Liver (tissue), 9 donors: Measurements from ENCODE around the gene PIERCE2. TPM values are rescaled to one million over a fixed set of nuclear protein-coding genes. Genes with fewer than 3 reads are reported as not detected.
A peak's percentile ranks its signal among the peaks of the same experiment; 100 is the strongest.
"Not testable (repeated sequence)": the region's sequence is repeated elsewhere in the genome, so short reads cannot be mapped to it uniquely, and the experiment has no call there.

Experiments
- DNase-seq: peaks from one replicate; pipeline ENCODE4 v3.0.0-alpha.2; 2017; ENCODE audit warnings: low spot score
- H3K27ac ChIP-seq, 2 donors: one replicate each; pipeline ENCODE4 v1.7.0; 2013; ENCODE audit warnings: inconsistent platforms in 2 of 2, low read length in 2 of 2, control low read depth in 1 of 2, low read depth in 1 of 2, mild to moderate bottlenecking in 1 of 2
- H3K27me3 ChIP-seq, 4 donors: one replicate each; pipeline versions ENCODE4 v1.6.1 to v1.7.0; 2013; ENCODE audit warnings: low read length in 3 of 4, inconsistent platforms in 1 of 4, mild to moderate bottlenecking in 1 of 4, moderate library complexity in 1 of 4; ENCODE audit not compliant: control insufficient read depth in 4 of 4, insufficient read depth in 4 of 4
- H3K36me3 ChIP-seq, 4 donors: one replicate each; pipeline versions ENCODE4 v1.6.1 to v1.7.0; 2013; ENCODE audit warnings: low read length in 3 of 4, mild to moderate bottlenecking in 3 of 4, low read depth in 1 of 4, moderate library complexity in 1 of 4; ENCODE audit not compliant: control insufficient read depth in 4 of 4, insufficient read depth in 3 of 4
- H3K4me1 ChIP-seq, 4 donors: one replicate each; pipeline versions ENCODE4 v1.6.1 to v1.7.0; 2013; ENCODE audit warnings: low read length in 3 of 4, mild to moderate bottlenecking in 3 of 4, moderate library complexity in 1 of 4; ENCODE audit not compliant: control insufficient read depth in 4 of 4, insufficient read depth in 4 of 4
- H3K4me3 ChIP-seq, 3 donors: one replicate each; pipeline versions ENCODE4 v1.6.1 to v1.7.0; 2013; ENCODE audit warnings: low read length in 3 of 3, control low read depth in 1 of 3, low read depth in 1 of 3, mild to moderate bottlenecking in 1 of 3
- H3K9ac ChIP-seq, 2 donors: one replicate each; pipeline ENCODE4 v1.7.0; 2013; ENCODE audit warnings: low read length in 2 of 2, mild to moderate bottlenecking in 2 of 2, moderate library complexity in 2 of 2, control low read depth in 1 of 2, low read depth in 1 of 2
- H3K9me3 ChIP-seq, 4 donors: one replicate each; pipeline versions ENCODE4 v1.6.1 to v1.7.0; 2013; ENCODE audit warnings: low read length in 3 of 4; ENCODE audit not compliant: control insufficient read depth in 4 of 4
- CTCF ChIP-seq: fragments of 150-350 bp; IDR thresholded peaks from 2 replicates; pipeline ENCODE4 v1.5.1; 2017; ENCODE audit warnings: improper control_type of control experiment, low read depth, low read length; ENCODE audit not compliant: missing input control
- EGR1 ChIP-seq, 2 donors: IDR thresholded peaks; 2 replicates each; pipeline ENCODE4 v1.6.1; 2016 to 2018; ENCODE audit warnings: antibody characterized with exemption in 2 of 2, low read depth in 2 of 2
- FOXA1 ChIP-seq: IDR thresholded peaks from 2 replicates; pipeline ENCODE4 v1.6.1; 2016; ENCODE audit warnings: antibody characterized with exemption
- FOXA2 ChIP-seq: IDR thresholded peaks from 2 replicates; pipeline ENCODE4 v1.6.1; 2016; ENCODE audit warnings: antibody characterized with exemption
- GABPA ChIP-seq, 2 donors: IDR thresholded peaks in 1 of 2; conservative IDR thresholded peaks in 1 of 2; 2 replicates each; pipeline ENCODE4 v1.6.1; 2016; ENCODE audit warnings: antibody characterized with exemption in 2 of 2, mild to moderate bottlenecking in 1 of 2, moderate library complexity in 1 of 2
- HNF4A ChIP-seq, 2 donors: conservative IDR thresholded peaks; 2 replicates each; pipeline ENCODE4 v1.6.1; 2016; ENCODE audit warnings: antibody characterized with exemption in 2 of 2, mild to moderate bottlenecking in 2 of 2
- JUND ChIP-seq, 2 donors: IDR thresholded peaks; 2 replicates each; pipeline ENCODE4 v1.6.1; 2016; ENCODE audit warnings: antibody characterized with exemption in 2 of 2
- NR2F2 ChIP-seq: IDR thresholded peaks from 2 replicates; pipeline ENCODE4 v1.6.1; 2016; ENCODE audit warnings: antibody characterized with exemption
- RAD21 ChIP-seq, 2 donors: IDR thresholded peaks; 2 replicates each; pipeline ENCODE4 v1.6.1; 2016; ENCODE audit warnings: antibody characterized with exemption in 2 of 2, mild to moderate bottlenecking in 2 of 2
- REST ChIP-seq: IDR thresholded peaks from 2 replicates; pipeline ENCODE4 v1.6.1; 2016; ENCODE audit warnings: antibody characterized with exemption, mild to moderate bottlenecking
- RXRA ChIP-seq, 2 donors: IDR thresholded peaks; 2 replicates each; pipeline ENCODE4 v1.6.1; 2017 to 2018; ENCODE audit warnings: antibody characterized with exemption in 2 of 2, mild to moderate bottlenecking in 1 of 2
- SP1 ChIP-seq: IDR thresholded peaks from 2 replicates; pipeline ENCODE4 v1.6.1; 2018; ENCODE audit warnings: antibody characterized with exemption, mild to moderate bottlenecking
- TAF1 ChIP-seq: conservative IDR thresholded peaks from 2 replicates; pipeline ENCODE4 v1.6.1; 2016; ENCODE audit warnings: antibody characterized with exemption, mild to moderate bottlenecking
- YY1 ChIP-seq: IDR thresholded peaks from 2 replicates; pipeline ENCODE4 v1.6.1; 2016; ENCODE audit warnings: antibody characterized with exemption, mild to moderate bottlenecking
- ZBTB33 ChIP-seq: IDR thresholded peaks from 2 replicates; pipeline ENCODE4 v1.6.1; 2016; ENCODE audit warnings: antibody characterized with exemption
- WGBS: extraction: QIAGEN DNeasy Blood & Tissue Kit; methylation state at CpG from one replicate; pipeline ENCODE4 v1.1.7; 2013; 5-methylcytosine and 5-hydroxymethylcytosine counted together
- polyA plus RNA-seq, 2 donors: library from polyadenylated mRNA; stranded (reverse) in 1 of 2; unstranded in 1 of 2; fragments of 200-250 nt in 1 of 2; fragments of >200 nt in 1 of 2; fragmentation: Nextera tagmentation in 1 of 2; extraction: Ambion mirVana in 1 of 2; gene quantifications; one replicate each; pipeline versions ENCODE4 v1.2.1 to v1.2.3, GENCODE V29; 2013 to 2015
- total RNA-seq, 2 donors: library from RNA; depleted of rRNA; stranded (reverse); fragments of >200 nt; gene quantifications; one replicate each; pipeline ENCODE4 v1.2.3, GENCODE V29; 2014
- TF ChIP-seq, protein P1 (sequence below): IDR thresholded peaks from 2 replicates; pipeline ENCODE4 v1.6.1; 2016; ENCODE audit warnings: antibody characterized with exemption
- donor health status: healthy.
- donor health status: healthy.
- donor health status: healthy.
- donor health status: healthy.
- donor health status: healthy.

The PIERCE2 gene
- total and polyA plus RNA-seq, 4 donors, result 0.23 to 0.83 (median 0.78) TPM; not detected in 1

DNA sequence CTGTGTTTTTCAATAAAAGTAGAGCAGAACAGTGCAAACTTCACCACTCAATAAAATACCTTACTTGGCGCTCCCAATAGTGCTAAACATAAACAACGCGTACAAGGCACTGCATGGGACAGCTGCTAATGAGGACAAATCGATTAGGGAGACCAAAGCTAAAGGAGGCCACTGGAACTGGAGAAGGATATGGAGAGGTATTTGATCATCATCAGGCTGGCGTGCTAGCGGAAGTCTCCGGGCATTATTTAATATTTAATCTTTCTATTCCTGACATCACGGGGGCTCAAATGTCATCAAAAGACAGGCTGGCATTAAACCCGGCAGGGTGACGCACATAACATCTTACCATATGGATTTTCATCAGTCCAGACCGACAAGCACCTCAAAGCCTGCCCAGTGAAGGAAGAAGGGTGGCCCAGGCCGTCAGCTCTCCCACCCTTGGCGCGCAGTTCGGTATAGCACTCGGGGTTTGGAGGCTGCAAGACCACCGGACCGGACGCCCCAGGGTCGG, 740 bp upstream of the PIERCE2 start:
- Histone ChIP-seq H3K27me3 (no peaks in the 10 kb centered on the region), H3K4me1 (peaks cover 9 to 39% (median 24%) of the 10 kb centered on the region in 4 donors), H3K9me3 (no peaks in the 10 kb centered on the region), H3K27ac (peak overlapping the region; percentile 95 to 98), H3K36me3 (no peaks in the 10 kb centered on the region), H3K4me3 (peak overlapping the region; percentile 87 to 98 (median 88)), H3K9ac (peak overlapping the region; percentile 83 to 90)
- 1% methylated on average over 20 of the region's 20 CpGs for WGBS
- DNase-seq, result no peak
- TF ChIP-seq TAF1, result no peak
- TF ChIP-seq ZBTB33, result no peak
- no peak for TF ChIP-seq EGR1 (IDR thresholded peaks at IDR 0.05; ENCODE audit: low read depth in 2 of 2)
- TF ChIP-seq RXRA (IDR thresholded peaks at IDR 0.05), result no peak
- TF ChIP-seq SP1, result no peak
- TF ChIP-seq REST, result no peak
- no peak for TF ChIP-seq YY1
- TF ChIP-seq FOXA2, result no peak
- TF ChIP-seq CTCF, result no peak
- TF ChIP-seq, protein P1, sequence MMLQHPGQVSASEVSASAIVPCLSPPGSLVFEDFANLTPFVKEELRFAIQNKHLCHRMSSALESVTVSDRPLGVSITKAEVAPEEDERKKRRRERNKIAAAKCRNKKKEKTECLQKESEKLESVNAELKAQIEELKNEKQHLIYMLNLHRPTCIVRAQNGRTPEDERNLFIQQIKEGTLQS, result no peak
- TF ChIP-seq FOXA1, result no peak
- no peak for TF ChIP-seq RAD21 (IDR thresholded peaks at IDR 0.05)
- no peak for TF ChIP-seq HNF4A (conservative IDR thresholded peaks at IDR 0.05)
- no peak for TF ChIP-seq GABPA (IDR thresholded peaks at IDR 0.05 in 1 of 2, conservative IDR thresholded peaks at IDR 0.05 in 1 of 2)
- TF ChIP-seq JUND (IDR thresholded peaks at IDR 0.05), result no peak
- no peak for TF ChIP-seq NR2F2

DNA sequence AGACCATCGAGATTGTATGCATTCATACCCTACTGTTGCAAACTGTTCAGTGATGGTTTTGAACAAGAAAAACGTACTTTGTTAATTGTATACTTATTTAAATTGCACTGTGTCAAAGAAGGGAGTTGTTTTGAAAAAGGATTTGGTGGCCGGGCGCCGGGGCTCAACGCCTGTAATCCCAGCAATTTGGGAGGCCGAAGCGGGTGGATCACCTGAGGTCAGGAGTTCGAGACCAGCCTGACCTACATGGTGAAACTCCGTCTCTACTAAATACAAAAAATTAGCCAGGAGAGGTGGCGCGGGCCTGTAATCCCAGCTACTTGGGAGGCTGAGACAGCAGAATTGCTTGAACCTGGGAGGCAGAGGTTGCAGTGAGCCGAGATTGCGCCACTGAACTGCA, 681 bp downstream of the PIERCE2 start:
- H3K27ac ChIP-seq, result peak overlapping the region in 1 of 2 donors; percentile 98
- 68% methylated on average over 14 of the region's 14 CpGs for WGBS
- not testable (repeated sequence) for H3K9me3 ChIP-seq

DNA sequence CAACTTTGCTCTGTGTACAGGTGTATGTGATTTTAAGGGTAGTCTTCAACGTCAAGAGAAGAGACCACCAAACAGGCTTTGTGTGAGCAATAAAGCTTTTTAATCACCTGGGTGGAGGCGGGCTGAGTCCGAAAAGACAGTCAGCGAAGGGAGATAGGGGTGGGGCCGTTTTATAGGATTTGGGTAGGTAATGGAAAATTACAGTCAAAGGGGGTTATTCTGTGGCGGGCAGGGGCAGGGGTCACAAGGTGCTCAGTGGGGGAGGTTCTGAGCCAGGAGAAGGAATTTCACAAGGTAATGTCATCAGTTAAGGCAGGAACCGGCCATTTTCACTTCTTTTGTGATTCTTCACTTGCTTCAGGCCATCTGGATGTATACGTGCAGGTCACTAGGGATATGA, 9.4 kb downstream of the PIERCE2 start:
- DNase-seq, H3K27ac ChIP-seq, H3K27me3 ChIP-seq, H3K9me3 ChIP-seq, H3K36me3 ChIP-seq, H3K9ac ChIP-seq, H3K4me1 ChIP-seq, H3K4me3 ChIP-seq: not testable (repeated sequence)
- WGBS, result 81% methylated on average over 8 of the region's 8 CpGs

More for the DNA sequence above, 681 bp downstream of the PIERCE2 start:
- Histone ChIP-seq H3K9ac (peak overlapping the region; percentile 49 to 90), H3K4me1 (peaks cover 7 to 25% (median 12%) of the 10 kb centered on the region in 4 donors), H3K4me3 (peak overlapping the region; percentile 87 to 98 (median 88))
- not testable (repeated sequence) for DNase-seq, H3K27me3 ChIP-seq, H3K36me3 ChIP-seq
